Brain microvascular endothelial cell (primary cell): Measurements from ENCODE around the gene LRRC46.
A peak's percentile ranks its signal among the peaks of the same experiment; 100 is the strongest.

Experiments used
- DNase-seq: peaks from one replicate; pipeline ENCODE4 v3.0.0-alpha.2; 2020
- H3K27ac ChIP-seq: fragments of 250-450 bp; sonication (Bioruptor Pico); 2 replicates; pipeline ENCODE4 v1.5.1; 2020; ENCODE audit warnings: mild to moderate bottlenecking, moderate library complexity
- H3K27me3 ChIP-seq: fragments of 250-450 bp; sonication (Bioruptor Pico); replicated peaks from 2 replicates; pipeline ENCODE4 v1.5.1; 2020; ENCODE audit warnings: mild to moderate bottlenecking
- H3K36me3 ChIP-seq: fragments of 250-450 bp; sonication (Bioruptor Pico); replicated peaks from 2 replicates; pipeline ENCODE4 v1.5.1; 2020; ENCODE audit warnings: mild to moderate bottlenecking
- H3K4me3 ChIP-seq: 2 replicates; pipeline ENCODE4 v1.5.1; 2011; ENCODE audit warnings: low read depth, mild to moderate bottlenecking, control low read depth, low read length, moderate library complexity
- CTCF ChIP-seq: IDR thresholded peaks from 2 replicates; pipeline ENCODE4 v1.5.1; 2011; ENCODE audit warnings: low read depth, mild to moderate bottlenecking, moderate library complexity, low read length, control low read depth, inconsistent platforms; ENCODE audit errors: missing control alignments
- in situ Hi-C: cut with HindIII; loops from 2 replicates; pipeline ENCODE4 v1.10.0; 2017; ENCODE audit warnings: low sequenced_read_pairs, low pct_ligation_motif_present

The LRRC46 gene

GRCh38 chr17:47862621-47863440 lies 31.4 kb downstream of the LRRC46 start:
- Histone ChIP-seq H3K36me3 (no peaks in the 10 kb centered on the region), H3K27me3 (no peaks in the 10 kb centered on the region), H3K27ac (peak overlapping the region; percentile 2), H3K4me3 (no peak overlapping the region)
- no peak for TF ChIP-seq CTCF
- DNase-seq, result peak; percentile 67
- in situ Hi-C loops, result no loop called here

- TF ChIP-seq CTCF, result no peak
- in situ Hi-C loops, result no loop called here
- Histone ChIP-seq H3K27me3 (peaks cover 6% of the 10 kb centered on the region), H3K36me3 (no peaks in the 10 kb centered on the region), H3K27ac (no peak overlapping the region), H3K4me3 (no peak overlapping the region)
- no peak for DNase-seq
These were observed 33.3 kb downstream of the LRRC46 start for GRCh38 chr17:47864791-47865216.

GRCh38 chr17:47866941-47867340 lies 35.5 kb downstream of the LRRC46 start:
- H3K27me3 ChIP-seq, result peaks cover 24% of the 10 kb centered on the region
- TF ChIP-seq CTCF, result no peak
- no peak for DNase-seq
- H3K4me3 ChIP-seq, result no peak overlapping the region
- in situ Hi-C loops, result no loop called here
- no peaks in the 10 kb centered on the region for H3K36me3 ChIP-seq
- no peak overlapping the region for H3K27ac ChIP-seq

GRCh38 chr17:47867813-47868533 lies 36.5 kb downstream of the LRRC46 start:
- Histone ChIP-seq H3K27me3 (peaks cover 34% of the 10 kb centered on the region), H3K36me3 (no peaks in the 10 kb centered on the region), H3K4me3 (no peak overlapping the region), H3K27ac (no peak overlapping the region)
- in situ Hi-C loops, result no loop called here
- no peak for DNase-seq
- TF ChIP-seq CTCF, result no peak

GRCh38 chr17:47869114-47869513 lies 37.6 kb downstream of the LRRC46 start:
- in situ Hi-C loops, result no loop called here
- Histone ChIP-seq H3K36me3 (no peaks in the 10 kb centered on the region), H3K27ac (no peak overlapping the region), H3K27me3 (peaks cover 45% of the 10 kb centered on the region), H3K4me3 (no peak overlapping the region)
- no peak for TF ChIP-seq CTCF
- no peak for DNase-seq
